B cell (primary cell): Measurements from ENCODE around the gene BCAM. TPM values are rescaled to one million over a fixed set of nuclear protein-coding genes. Genes with fewer than 3 reads are reported as not detected.

Source experiments
- ATAC-seq: fragments of 200-7000 bp; cut with Tn5 transposase; one replicate; pipeline ENCODE4 v1.10.0; 2021; ENCODE audit warnings: low read depth, mild to moderate bottlenecking, moderate number of reproducible peaks, moderate library complexity
- CTCF ChIA-PET: fragments of 350-600 bp; sonication (Branson Sonifier 250); formaldehyde crosslinking; loops from one replicate; lab custom pipeline; 2021; ENCODE audit warnings: antibody characterized with exemption, inconsistent platforms; lab: Charles Lee
- POLR2A ChIA-PET: fragments of 350-600 bp; sonication (Branson Sonifier 250); formaldehyde crosslinking; loops from one replicate; lab custom pipeline; 2021; ENCODE audit warnings: antibody characterized with exemption; lab: Charles Lee
- DNase-seq: peaks from one replicate; pipeline ENCODE4 v3.0.0; 2013
- H2AFZ ChIP-seq: 2 replicates; pipeline ENCODE4 v1.6.1; 2012; ENCODE audit warnings: mild to moderate bottlenecking, low read depth, low read length; ENCODE audit not compliant: insufficient read depth, poor library complexity, severe bottlenecking
- H3K27ac ChIP-seq, 2 donors: 1 replicate in 1 of 2; 2 replicates in 1 of 2; pipeline ENCODE4 v1.5.1; 2012 to 2013; ENCODE audit warnings: low read length in 2 of 2, mild to moderate bottlenecking in 2 of 2, moderate library complexity in 1 of 2
- H3K27me3 ChIP-seq, 4 experiments: fragments of 200-600 bp in 1 of 4; sonication (generic) in 1 of 4; replicated peaks in 1 of 4; 1 replicate in 2 of 4; 2 replicates in 2 of 4; pipeline versions ENCODE4 v1.6.1 to v1.7.0; 2013 to 2016; ENCODE audit warnings: low read length in 3 of 4, mild to moderate bottlenecking in 2 of 4, mixed read lengths in 1 of 4, moderate library complexity in 1 of 4; ENCODE audit not compliant: insufficient read depth in 4 of 4, control insufficient read depth in 3 of 4; ENCODE audit errors: control extremely low read depth in 1 of 4
- H3K36me3 ChIP-seq, 2 experiments: replicated peaks in 1 of 2; 1 replicate in 1 of 2; 2 replicates in 1 of 2; pipeline versions ENCODE4 v1.6.1 to v1.7.1; 2013; ENCODE audit warnings: low read length in 1 of 2; ENCODE audit not compliant: insufficient read depth in 2 of 2, control insufficient read depth in 1 of 2; ENCODE audit errors: control extremely low read depth in 1 of 2, extremely low read depth in 1 of 2
- H3K4me1 ChIP-seq, 2 donors: fragments of 200-600 bp in 1 of 2; sonication (generic) in 1 of 2; 1 replicate in 1 of 2; 2 replicates in 1 of 2; pipeline versions ENCODE4 v1.5.1 to v1.6.1; 2013 to 2017; ENCODE audit warnings: low read length in 2 of 2; ENCODE audit not compliant: control insufficient read depth in 2 of 2, insufficient read depth in 2 of 2
- H3K4me2 ChIP-seq: replicated peaks from 2 replicates; pipeline ENCODE3; 2012; ENCODE audit warnings: mild to moderate bottlenecking, low read depth, low read length; ENCODE audit not compliant: poor library complexity, severe bottlenecking
- H3K4me3 ChIP-seq, 5 experiments: fragments of 200-600 bp in 1 of 5; sonication (generic) in 1 of 5; 1 replicate in 3 of 5; 2 replicates in 2 of 5; pipeline versions ENCODE4 v1.5.1 to v1.7.0; 2011 to 2016; ENCODE audit warnings: low read length in 4 of 5, mild to moderate bottlenecking in 4 of 5, low read depth in 2 of 5, control low read depth in 1 of 5, moderate library complexity in 1 of 5; ENCODE audit not compliant: insufficient read depth in 1 of 5; ENCODE audit errors: control extremely low read depth in 1 of 5, extremely low read depth in 1 of 5
- H3K79me2 ChIP-seq: fragments of 200-600 bp; sonication (generic); one replicate; pipeline ENCODE4 v1.6.0; 2016; ENCODE audit warnings: low read length; ENCODE audit not compliant: control insufficient read depth, insufficient read depth
- H3K9ac ChIP-seq: fragments of 200-600 bp; sonication (generic); 2 replicates; pipeline ENCODE4 v1.6.1; 2017; ENCODE audit warnings: mild to moderate bottlenecking, low read length, moderate library complexity
- H3K9me3 ChIP-seq, 3 donors: one replicate each; pipeline versions ENCODE4 v1.6.1 to v1.7.1; 2013; ENCODE audit warnings: low read length in 2 of 3; ENCODE audit not compliant: control insufficient read depth in 2 of 3, insufficient read depth in 1 of 3; ENCODE audit errors: control extremely low read depth in 1 of 3
- H4K20me1 ChIP-seq: 2 replicates; pipeline ENCODE4 v1.6.0; 2012; ENCODE audit warnings: mild to moderate bottlenecking, low read length; ENCODE audit not compliant: insufficient read depth, control insufficient read depth, poor library complexity, severe bottlenecking
- H3K27ac Mint-ChIP-seq: one replicate; pipeline ENCODE4 v1.8.0; 2021; ENCODE audit warnings: mixed read lengths
- H3K27me3 Mint-ChIP-seq: one replicate; pipeline ENCODE4 v1.8.0; 2021; ENCODE audit warnings: mixed read lengths
- H3K4me1 Mint-ChIP-seq: one replicate; pipeline ENCODE4 v1.8.0; 2021; ENCODE audit warnings: mixed read lengths
- H3K4me3 Mint-ChIP-seq: one replicate; pipeline ENCODE4 v1.8.0; 2021; ENCODE audit warnings: mixed read lengths
- H3K9me3 Mint-ChIP-seq: one replicate; pipeline ENCODE4 v1.8.0; 2022; ENCODE audit warnings: mixed read lengths; ENCODE audit not compliant: insufficient read depth
- CTCF ChIP-seq: fragments of 200-600 bp; IDR thresholded peaks from one replicate; pipeline ENCODE4 v1.8.0; 2022; ENCODE audit warnings: antibody characterized with exemption, mild to moderate bottlenecking
- EZH2 ChIP-seq: IDR thresholded peaks from 2 replicates; pipeline ENCODE4 v1.6.1; 2012; ENCODE audit warnings: borderline replicate concordance, low read depth, mild to moderate bottlenecking, moderate library complexity, low read length; ENCODE audit not compliant: insufficient read depth, poor library complexity, severe bottlenecking
- WGBS: methylation state at CpG from one replicate; pipeline ENCODE4 v1.1.5; 2013; ENCODE audit warnings: missing lambda C conversion rate; ENCODE audit not compliant: insufficient coverage; 5-methylcytosine and 5-hydroxymethylcytosine counted together
- intact Hi-C: fragments of 100-400 bp; cut with micrococcal nuclease; formaldehyde crosslinking; loops from one replicate; pipeline ENCODE4 v1.10.0; 2022
- polyA plus RNA-seq: library from polyadenylated mRNA; depleted of rRNA; stranded (reverse); fragments of >200 nt; gene quantifications from 2 replicates; pipeline ENCODE4 v1.2.3, GENCODE V29; 2012
- total RNA-seq, 2 donors: library from RNA; stranded (reverse); fragments of 120-200 nt in 1 of 2; gene quantifications; 1 replicate in 1 of 2; 2 replicates in 1 of 2; pipeline versions ENCODE4 v1.2.3 to v1.2.4, GENCODE V29; 2013 to 2022

Gene BCAM
- total and polyA plus RNA-seq, 2 donors (not counting 1 experiment from before 2014, with no cell fraction given): not detected

GRCh38 chr19:44800461-44800860 lies 8.4 kb upstream of the BCAM start:
- H3K27me3 ChIP-seq: peaks cover 0 to 9% (median under 1%) of the 10 kb centered on the region in 4 experiments
- Mint-ChIP-seq H3K27ac (no peak overlapping the region), H3K4me1 (peaks cover 8% of the 10 kb centered on the region), H3K9me3 (no peaks in the 10 kb centered on the region), H3K4me3 (no peak overlapping the region), H3K27me3 (peaks cover 25% of the 10 kb centered on the region)
- ATAC-seq (peak; percentile 80), DNase-seq (peak; percentile 79)
- no peak overlapping the region for H3K9ac ChIP-seq
- no peak overlapping the region for H3K4me3 ChIP-seq
- H3K27ac ChIP-seq: no peak overlapping the region
- TF ChIP-seq CTCF: peak; percentile 68
- no peak for TF ChIP-seq EZH2
- ChIA-PET POLR2A (no interaction called here), CTCF (no interaction called here)
- no peaks in the 10 kb centered on the region for H3K79me2 ChIP-seq
- peaks cover 0 to 7% (median 0%) of the 10 kb centered on the region in 3 donors for H3K9me3 ChIP-seq
- 0% methylated on average over 2 of the region's 3 CpGs for WGBS
- no peak overlapping the region for H3K4me2 ChIP-seq
- H3K4me1 ChIP-seq: peaks cover 11 to 22% of the 10 kb centered on the region in 2 donors
- no peaks in the 10 kb centered on the region for H3K36me3 ChIP-seq
- H2AFZ ChIP-seq: no peak overlapping the region
- H4K20me1 ChIP-seq: no peaks in the 10 kb centered on the region
- intact Hi-C loops: loop anchor here (2.0 to 10.0 kb wide), 2 partner anchors 78 to 444 kb away; partner anchors contain the start of gene EXOC3L2
